Type B pancreatic cell (in vitro differentiated cells): ENCODE results near the gene CA9. TPM values are rescaled to one million over a fixed set of nuclear protein-coding genes. Genes with fewer than 3 reads are reported as not detected.

ENCODE experiments used
- DNase-seq: peaks from one replicate; pipeline ENCODE4 v3.0.0; 2021; ENCODE audit warnings: mixed read lengths; ENCODE audit not compliant: unreplicated experiment; ENCODE audit errors: extremely low spot score
- H3K27ac Mint-ChIP-seq: 2 replicates; pipeline ENCODE4 v1.8.0; 2021; ENCODE audit warnings: mild to moderate bottlenecking, mixed read lengths
- H3K27me3 Mint-ChIP-seq: 2 replicates; pipeline ENCODE4 v1.8.0; 2021; ENCODE audit warnings: mixed read lengths
- H3K36me3 Mint-ChIP-seq: 2 replicates; pipeline ENCODE4 v1.8.0; 2021; ENCODE audit warnings: mixed read lengths
- H3K4me1 Mint-ChIP-seq: one replicate; pipeline ENCODE4 v1.8.0; 2021; ENCODE audit warnings: mixed read lengths; ENCODE audit not compliant: unreplicated experiment
- H3K4me3 Mint-ChIP-seq: 2 replicates; pipeline ENCODE4 v1.8.0; 2021; ENCODE audit warnings: mild to moderate bottlenecking, mixed read lengths
- H3K9me3 Mint-ChIP-seq: 2 replicates; pipeline ENCODE4 v1.8.0; 2021; ENCODE audit warnings: mixed read lengths
- total RNA-seq: library from RNA; stranded (reverse); gene quantifications from 2 replicates; pipeline ENCODE4 v1.2.1, GENCODE V29; 2021; ENCODE audit warnings: low replicate concordance
- TF ChIP-seq, protein P1 (sequence below): fragments of 200-600 bp; sonication (generic); conservative IDR thresholded peaks from 2 replicates; pipeline ENCODE4 v1.5.0; 2021; ENCODE audit warnings: antibody characterized with exemption, mild to moderate bottlenecking

Gene CA9
- total RNA-seq, 1 donor from 2014 or later, result 1.5 TPM

DNA sequence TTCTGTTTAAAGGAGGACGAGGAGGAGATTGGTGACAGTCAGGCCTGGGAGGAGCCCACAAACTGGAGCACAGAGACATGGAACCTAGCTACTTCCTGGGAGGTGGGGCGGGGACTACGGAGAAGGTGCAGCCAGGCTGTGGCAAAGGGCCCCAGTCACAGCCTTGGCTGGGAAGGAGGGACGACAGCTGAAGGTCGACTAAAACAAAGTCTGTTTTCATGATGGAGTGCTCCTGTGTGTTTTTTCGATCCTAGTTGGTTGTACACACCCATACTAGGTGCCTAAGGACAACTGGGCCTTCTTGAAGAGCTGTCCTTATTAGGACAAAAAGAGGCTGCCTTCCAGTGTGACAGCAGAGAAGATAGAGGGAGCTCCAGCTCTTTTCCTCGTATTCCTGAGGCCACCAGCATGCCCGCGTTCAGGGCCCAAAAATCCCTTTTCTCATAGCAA is 12.7 kb upstream of the CA9 start:
- TF ChIP-seq, protein P1, sequence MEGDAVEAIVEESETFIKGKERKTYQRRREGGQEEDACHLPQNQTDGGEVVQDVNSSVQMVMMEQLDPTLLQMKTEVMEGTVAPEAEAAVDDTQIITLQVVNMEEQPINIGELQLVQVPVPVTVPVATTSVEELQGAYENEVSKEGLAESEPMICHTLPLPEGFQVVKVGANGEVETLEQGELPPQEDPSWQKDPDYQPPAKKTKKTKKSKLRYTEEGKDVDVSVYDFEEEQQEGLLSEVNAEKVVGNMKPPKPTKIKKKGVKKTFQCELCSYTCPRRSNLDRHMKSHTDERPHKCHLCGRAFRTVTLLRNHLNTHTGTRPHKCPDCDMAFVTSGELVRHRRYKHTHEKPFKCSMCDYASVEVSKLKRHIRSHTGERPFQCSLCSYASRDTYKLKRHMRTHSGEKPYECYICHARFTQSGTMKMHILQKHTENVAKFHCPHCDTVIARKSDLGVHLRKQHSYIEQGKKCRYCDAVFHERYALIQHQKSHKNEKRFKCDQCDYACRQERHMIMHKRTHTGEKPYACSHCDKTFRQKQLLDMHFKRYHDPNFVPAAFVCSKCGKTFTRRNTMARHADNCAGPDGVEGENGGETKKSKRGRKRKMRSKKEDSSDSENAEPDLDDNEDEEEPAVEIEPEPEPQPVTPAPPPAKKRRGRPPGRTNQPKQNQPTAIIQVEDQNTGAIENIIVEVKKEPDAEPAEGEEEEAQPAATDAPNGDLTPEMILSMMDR, result peak; percentile 38
- DNase-seq, result no peak
- Mint-ChIP-seq H3K4me1 (peaks cover 61% of the 10 kb centered on the region), H3K27me3 (peaks cover 6% of the 10 kb centered on the region), H3K9me3 (no peaks in the 10 kb centered on the region), H3K36me3 (peaks cover 12% of the 10 kb centered on the region), H3K4me3 (peak overlapping the region; percentile 76), H3K27ac (peak overlapping the region; percentile 94)

DNA sequence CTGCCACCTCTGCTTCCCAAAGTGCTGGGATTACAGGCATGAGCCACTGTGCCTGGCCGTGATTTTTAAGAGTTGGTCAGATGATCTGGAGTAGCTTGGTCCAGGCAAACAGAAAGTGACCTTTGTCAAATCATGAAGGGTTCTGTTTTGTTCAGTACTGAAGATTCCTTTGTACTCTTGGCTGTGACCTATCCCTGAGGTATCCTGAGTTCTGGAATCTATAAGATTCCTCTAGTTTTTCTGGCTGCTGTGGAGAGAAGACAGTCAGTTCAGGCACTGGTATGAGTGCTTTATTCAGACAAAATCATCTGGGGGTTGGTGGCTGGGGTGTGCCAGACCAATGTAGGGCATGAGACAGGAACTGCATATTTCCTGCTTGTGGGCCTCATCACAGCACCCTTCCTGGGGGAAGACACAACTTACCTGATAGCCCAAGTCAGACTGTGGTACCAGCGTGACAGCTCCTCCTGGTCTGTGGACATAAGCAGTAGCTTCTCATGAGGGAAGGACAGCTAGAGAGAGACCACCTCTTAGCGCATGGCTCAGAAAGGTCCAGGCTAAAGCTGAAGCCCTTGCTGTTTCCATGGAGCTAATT is 11.9 kb upstream of the CA9 start:
- TF ChIP-seq, protein P1, result no peak
- peak overlapping the region; percentile 65 for H3K27ac Mint-ChIP-seq
- peaks cover 6% of the 10 kb centered on the region for H3K27me3 Mint-ChIP-seq
- H3K4me3 Mint-ChIP-seq, result peak overlapping the region; percentile 30
- DNase-seq, result no peak
- peaks cover 12% of the 10 kb centered on the region for H3K36me3 Mint-ChIP-seq
- no peaks in the 10 kb centered on the region for H3K9me3 Mint-ChIP-seq
- H3K4me1 Mint-ChIP-seq, result peaks cover 57% of the 10 kb centered on the region

DNA sequence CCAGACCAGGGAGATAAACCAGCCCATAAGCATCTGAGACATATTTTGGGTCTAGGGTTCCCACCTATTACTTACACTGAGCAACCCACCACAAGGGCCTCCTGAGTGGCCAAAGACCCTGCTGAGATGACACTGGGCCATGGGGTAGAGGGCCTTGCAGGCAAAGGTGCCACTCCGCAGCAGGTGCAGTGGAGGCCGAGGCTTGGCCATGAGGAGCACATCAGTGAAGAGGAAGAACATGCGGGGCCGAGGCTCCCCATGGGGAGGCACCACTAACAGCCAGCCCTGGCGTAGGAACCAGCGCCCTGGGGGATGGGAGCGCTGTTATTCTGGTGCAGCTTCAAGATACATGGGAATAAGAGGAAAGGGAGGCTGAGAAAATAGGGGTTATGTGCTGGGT is 11.3 kb upstream of the CA9 start:
- no peak for DNase-seq
- Mint-ChIP-seq H3K9me3 (no peaks in the 10 kb centered on the region), H3K27ac (peak overlapping the region; percentile 27), H3K36me3 (peaks cover 12% of the 10 kb centered on the region), H3K4me1 (peaks cover 53% of the 10 kb centered on the region), H3K4me3 (peak overlapping the region; percentile 59), H3K27me3 (peaks cover 6% of the 10 kb centered on the region)
- TF ChIP-seq, protein P1, result no peak

DNA sequence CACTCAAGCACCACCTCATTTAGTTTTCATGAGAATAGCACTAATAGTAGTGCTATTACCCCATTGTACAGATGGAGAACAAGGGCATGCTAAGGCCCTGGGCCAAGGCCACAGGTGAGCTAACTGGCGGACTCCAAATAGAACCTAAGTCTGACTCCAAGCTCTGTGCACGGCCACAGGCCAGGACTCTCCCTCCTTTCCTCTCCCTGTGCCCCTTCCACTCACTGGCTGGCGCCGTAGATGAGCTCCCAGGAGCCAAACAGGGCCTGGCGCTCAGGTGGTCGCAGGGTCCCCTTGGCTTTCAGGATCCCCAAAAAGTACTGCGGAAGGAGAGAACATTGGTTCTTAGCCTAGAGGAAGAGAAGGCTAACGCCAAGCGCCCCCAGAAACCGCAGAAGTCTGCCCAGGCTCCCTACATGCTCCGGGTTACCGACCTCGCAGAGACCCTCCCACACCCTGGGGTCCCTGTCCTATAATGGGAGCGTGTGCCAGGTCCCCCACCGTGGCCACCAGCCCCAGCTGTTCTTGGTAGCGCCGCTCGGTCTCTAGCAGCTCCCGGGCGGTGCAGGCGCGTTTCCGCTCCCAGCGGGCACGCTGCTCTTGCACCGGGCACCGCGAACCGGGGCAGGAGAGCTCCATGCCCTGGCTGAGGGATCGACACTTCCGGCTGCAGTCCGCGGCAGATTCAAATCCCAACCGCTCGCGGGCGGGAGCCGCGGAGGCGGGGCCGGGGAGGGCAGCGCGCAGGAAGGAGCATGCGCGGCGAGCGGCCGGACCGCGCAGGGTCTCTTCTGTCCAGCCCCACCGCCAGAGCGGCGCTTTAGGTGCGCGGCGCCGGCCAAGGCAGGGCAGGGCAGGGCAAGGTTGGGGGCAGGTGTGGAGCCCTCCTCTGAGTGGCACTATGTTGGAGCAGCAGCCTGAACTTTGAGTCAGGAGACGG is 8.9 kb upstream of the CA9 start, which contains the start of gene ARHGEF39:
Gene ARHGEF39, minus strand, starts transcription at position 665 of the 940 bp plus-strand sequence. Its CDS starts 26 bp downstream, at position 639.
- Mint-ChIP-seq H3K27me3 (no peaks in the 10 kb centered on the region), H3K27ac (peak within 1 kb of the TSS; percentile 41), H3K4me1 (peaks cover 56% of the 10 kb centered on the region), H3K9me3 (no peaks in the 10 kb centered on the region), H3K36me3 (peaks cover 7% of the 10 kb centered on the region), H3K4me3 (peak within 1 kb of the TSS; percentile 86)
- TF ChIP-seq, protein P1, result peak; percentile 51
- DNase-seq, result peak; percentile 92

DNA sequence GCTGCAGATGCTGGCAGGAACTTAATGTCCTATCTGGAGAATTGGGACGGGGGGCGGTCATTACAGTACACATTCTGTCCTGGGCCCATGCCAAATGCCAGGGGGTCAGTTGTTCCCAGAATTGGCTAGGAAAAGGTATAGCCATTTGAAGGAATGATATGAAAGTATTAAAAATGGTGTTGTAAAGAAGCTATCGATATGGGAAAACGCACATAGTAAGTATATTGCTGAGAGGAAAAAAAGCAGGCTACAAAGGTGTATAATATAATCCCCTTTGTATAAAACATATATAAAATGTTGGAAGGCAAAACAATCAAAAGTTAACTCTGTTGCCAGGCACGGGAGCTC is 8.3 kb upstream of the CA9 start:
- Mint-ChIP-seq H3K4me3 (peak overlapping the region; percentile 86), H3K4me1 (peaks cover 53% of the 10 kb centered on the region), H3K36me3 (peaks cover 4% of the 10 kb centered on the region), H3K27ac (no peak overlapping the region), H3K27me3 (no peaks in the 10 kb centered on the region), H3K9me3 (no peaks in the 10 kb centered on the region)
- DNase-seq, result no peak
- TF ChIP-seq, protein P1, result peak; percentile 14
